GM18502 (cell line): Measurements from ENCODE around the gene ATP6V1F.

Experiments
- ATAC-seq: cut with Tn5 transposase; IDR thresholded peaks from one replicate; pipeline ENCODE4 v1.9.1; 2021; ENCODE audit warnings: mild to moderate bottlenecking; ENCODE audit not compliant: unreplicated experiment, poor library complexity

ATP6V1F gene

DNA sequence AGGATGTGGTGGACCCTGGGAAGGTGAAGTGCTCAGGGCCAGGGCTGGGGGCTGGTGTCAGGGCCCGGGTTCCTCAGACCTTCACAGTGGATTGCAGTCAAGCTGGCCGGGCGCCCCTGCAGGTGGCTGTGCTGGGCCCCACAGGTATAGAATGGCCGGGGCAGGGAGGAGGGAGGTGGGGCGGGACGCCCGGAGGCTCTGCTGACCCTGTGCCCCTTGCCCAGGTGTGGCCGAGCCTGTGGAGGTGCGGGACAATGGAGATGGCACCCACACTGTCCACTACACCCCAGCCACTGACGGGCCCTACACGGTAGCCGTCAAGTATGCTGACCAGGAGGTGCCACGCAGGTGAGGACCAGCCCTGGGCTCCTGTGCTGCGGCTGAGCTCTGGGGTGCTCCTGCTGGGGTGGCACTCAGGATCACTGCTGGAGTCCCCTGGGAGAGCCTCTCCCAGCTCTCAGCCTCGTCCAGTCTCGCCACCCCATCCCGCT is 14.9 kb upstream of the ATP6V1F start:
- ATAC-seq, result no peak

DNA sequence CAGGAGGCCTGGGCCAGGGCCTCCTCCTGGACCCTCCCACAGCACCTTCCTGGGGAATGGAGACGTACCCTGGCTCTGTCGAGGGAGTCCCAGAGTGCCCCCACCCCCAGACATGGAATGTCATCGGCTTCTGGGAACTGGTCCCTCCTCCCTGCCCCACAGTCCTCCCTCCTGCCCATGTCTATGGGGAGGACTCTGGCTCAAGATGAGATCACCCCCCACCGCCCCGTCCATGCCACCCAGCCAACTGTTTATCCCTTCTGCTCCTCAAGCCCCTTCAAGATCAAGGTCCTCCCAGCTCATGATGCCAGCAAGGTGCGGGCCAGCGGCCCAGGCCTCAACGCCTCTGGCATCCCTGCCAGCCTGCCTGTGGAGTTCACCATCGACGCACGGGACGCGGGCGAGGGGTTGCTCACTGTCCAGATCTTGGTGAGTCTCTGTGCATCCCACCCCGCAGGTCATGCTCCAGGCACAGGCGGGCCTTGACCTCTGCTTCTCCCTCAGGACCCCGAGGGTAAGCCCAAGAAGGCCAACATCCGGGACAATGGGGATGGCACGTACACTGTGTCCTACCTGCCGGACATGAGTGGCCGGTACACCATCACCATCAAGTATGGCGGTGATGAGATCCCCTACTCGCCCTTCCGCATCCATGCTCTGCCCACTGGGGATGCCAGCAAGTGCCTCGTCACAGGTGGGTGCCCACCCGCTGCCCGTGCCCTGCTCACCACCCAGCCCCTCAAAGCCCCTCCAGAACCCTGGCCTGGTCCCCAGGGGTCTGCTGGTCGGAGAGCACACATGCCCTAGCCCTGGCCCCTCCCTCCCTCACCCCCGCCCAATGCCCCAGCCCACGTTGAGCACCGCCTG is 14.1 kb upstream of the ATP6V1F start:
- no peak for ATAC-seq

DNA sequence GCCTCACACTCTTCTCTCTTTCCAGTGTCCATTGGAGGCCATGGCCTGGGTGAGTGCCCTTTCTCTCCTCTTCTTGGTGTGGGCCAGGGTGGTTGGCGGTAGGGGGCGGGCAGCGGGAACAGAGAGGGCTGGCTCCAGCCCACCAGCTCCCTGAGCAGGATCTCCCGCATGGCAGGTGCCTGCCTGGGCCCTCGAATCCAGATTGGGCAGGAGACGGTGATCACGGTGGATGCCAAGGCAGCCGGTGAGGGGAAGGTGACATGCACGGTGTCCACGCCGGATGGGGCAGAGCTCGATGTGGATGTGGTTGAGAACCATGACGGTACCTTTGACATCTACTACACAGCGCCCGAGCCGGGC is 13.5 kb upstream of the ATP6V1F start:
- ATAC-seq, result no peak

DNA sequence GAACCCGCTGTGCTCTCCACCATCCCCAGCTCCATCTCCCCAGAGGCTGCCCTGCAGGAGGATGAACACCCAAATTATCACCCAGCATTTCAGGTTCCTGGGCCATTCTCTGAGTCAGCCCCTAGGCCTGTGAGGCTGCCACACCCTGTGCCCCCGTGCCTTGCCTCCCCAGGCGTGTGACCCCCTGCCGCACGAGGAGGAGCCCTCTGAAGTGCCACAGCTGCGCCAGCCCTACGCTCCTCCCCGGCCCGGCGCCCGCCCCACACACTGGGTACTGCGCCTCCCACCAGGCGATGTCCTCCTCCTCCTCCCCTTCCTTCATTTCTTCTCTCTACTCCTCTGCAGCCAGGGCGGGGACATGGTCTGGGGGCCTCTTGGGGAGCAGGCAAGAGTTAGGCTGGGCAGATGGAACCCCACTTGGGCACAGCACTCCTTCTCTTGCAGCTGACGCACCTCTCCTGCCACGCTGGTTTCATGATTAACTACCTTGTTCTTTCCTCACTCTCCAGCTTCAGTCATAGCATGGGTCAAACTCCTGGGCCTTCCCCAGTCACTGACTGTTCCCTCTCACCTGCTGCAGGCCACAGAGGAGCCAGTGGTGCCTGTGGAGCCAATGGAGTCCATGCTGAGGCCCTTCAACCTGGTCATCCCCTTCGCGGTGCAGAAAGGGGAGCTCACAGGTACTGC is 12.7 kb upstream of the ATP6V1F start:
- ATAC-seq, result no peak

DNA sequence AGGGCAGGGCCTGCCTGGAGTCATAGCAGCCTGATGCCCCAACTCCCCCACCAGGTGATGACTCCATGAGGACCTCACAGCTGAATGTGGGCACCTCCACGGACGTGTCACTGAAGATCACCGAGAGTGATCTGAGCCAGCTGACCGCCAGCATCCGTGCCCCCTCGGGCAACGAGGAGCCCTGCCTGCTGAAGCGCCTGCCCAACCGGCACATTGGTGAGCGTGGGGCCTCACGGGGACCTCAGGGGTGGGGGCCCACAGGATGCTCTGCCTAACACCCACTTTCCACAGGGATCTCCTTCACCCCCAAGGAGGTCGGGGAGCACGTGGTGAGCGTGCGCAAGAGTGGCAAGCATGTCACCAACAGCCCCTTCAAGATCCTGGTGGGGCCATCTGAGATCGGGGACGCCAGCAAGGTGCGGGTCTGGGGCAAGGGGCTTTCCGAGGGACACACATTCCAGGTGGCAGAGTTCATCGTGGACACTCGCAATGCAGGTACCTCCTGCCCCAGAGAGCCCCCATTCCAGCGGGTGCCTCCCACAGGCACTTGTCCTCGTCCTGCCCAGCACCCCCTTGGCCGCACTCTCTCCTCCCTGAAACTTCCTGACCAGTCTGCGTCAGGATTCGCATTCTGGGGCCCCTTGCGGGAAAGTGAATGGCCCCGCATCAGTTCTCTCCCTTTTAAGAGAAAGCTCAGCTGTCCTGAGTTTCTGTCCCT is 10.0 kb upstream of the ATP6V1F start:
- ATAC-seq, result no peak

DNA sequence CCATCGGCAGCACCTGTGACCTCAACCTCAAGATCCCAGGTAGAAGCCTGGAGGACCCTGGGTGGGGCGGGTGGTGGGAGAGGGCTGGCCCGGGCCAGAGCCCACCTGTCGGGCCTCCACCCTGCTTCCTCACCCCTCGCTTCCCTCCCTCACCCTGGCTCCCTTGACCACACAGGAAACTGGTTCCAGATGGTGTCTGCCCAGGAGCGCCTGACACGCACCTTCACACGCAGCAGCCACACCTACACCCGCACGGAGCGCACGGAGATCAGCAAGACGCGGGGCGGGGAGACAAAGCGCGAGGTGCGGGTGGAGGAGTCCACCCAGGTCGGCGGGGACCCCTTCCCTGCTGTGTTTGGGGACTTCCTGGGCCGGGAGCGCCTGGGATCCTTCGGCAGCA is 8.9 kb upstream of the ATP6V1F start:
- ATAC-seq, result no peak

DNA sequence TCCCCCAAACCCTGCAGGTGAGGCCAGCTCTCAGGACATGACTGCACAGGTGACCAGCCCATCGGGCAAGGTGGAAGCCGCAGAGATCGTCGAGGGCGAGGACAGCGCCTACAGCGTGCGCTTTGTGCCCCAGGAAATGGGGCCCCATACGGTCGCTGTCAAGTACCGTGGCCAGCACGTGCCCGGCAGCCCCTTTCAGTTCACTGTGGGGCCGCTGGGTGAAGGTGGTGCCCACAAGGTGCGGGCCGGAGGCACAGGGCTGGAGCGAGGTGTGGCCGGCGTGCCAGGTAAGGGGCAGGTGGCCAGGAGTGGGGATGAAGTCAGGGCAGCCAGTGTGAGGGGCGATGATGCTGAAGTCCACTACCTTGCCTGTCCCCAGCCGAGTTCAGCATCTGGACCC is 8.3 kb upstream of the ATP6V1F start:
- no peak for ATAC-seq

DNA sequence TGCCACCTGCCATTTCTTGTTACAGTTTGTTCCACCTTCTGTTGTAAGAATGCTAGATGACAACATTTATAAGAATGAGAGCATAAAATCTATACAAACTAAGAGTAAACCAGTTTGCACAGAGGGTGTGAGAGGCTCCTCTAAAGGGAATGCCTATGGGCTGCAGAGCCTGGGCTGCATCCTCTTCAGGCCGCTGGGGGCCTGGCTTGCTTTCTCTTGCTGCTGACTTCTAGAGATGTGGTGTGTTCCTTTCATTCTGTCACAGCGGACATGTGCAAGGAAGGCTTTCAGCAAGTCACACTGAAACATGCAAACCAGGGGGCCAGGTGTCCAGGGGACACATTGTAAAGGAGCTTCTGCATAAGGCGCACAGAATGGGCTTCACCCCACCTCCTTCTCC is 7.1 kb upstream of the ATP6V1F start:
- ATAC-seq, result no peak

DNA sequence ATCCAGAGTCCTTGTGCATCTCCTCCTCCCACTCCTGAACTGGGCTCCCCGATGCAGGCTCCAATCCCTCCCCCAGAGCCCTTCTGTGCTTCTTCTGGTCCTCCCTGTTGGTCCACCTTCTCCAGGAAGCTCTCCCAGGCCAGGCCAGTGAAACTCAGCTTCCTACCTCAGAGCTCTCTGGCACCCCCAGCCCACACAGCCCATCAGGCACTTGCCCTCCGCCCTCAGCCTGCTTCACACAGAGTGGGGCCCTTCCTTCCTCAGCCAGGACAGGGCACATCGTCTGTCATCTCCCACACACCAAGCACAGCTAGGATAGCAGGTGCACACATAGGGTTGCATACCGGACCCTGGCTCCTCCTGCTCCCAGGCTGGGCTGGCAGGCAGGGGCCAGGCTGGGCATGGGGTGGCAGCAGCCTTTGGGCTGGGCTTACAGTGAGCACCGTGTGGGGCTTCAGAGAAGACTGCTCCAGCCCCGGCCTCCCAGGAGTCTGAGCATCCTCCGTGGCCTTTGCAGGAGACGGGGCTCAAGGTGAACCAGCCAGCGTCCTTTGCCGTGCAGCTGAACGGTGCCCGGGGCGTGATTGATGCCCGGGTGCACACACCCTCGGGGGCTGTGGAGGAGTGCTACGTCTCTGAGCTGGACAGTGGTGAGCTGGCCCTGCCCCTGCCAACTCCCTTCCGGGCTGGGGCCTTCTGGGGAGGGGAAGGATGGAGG is 6.5 kb upstream of the ATP6V1F start:
- ATAC-seq, result no peak

DNA sequence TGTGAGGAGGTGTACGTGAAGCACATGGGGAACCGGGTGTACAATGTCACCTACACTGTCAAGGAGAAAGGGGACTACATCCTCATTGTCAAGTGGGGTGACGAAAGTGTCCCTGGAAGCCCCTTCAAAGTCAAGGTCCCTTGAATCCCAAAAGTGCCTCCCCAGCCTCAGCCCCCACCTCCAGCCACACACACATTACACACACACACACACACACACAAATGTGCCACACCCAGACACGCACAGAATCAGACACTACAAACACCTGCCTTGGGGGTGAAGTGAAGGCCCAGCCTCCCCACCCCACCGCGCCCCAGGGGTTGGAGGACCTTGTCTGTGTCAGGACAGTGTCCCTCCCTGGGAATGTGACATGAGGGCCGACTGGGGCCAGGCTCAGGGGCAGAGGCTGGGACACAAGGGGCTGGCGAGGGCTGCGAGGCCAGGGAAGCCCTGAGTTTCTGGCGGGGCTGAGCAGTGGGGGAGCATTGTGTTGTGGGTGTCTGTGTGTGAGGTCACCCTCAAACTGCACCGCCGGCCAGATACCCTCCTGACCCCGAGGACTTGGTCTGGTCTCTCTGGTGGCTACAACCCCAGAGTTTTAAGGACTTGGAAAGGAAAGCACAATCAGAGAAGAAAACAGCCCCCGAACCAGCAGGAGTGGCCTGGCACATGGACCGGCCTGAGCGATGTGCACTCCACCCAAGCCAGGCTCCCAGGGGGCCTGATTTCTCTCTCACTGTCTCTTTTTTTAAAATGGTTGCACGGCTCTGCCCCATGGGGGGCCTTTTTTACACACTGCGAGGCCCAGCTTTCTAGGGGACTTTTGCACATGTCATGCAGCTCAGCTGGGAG is 4.0 kb upstream of the ATP6V1F start:
- no peak for ATAC-seq

DNA sequence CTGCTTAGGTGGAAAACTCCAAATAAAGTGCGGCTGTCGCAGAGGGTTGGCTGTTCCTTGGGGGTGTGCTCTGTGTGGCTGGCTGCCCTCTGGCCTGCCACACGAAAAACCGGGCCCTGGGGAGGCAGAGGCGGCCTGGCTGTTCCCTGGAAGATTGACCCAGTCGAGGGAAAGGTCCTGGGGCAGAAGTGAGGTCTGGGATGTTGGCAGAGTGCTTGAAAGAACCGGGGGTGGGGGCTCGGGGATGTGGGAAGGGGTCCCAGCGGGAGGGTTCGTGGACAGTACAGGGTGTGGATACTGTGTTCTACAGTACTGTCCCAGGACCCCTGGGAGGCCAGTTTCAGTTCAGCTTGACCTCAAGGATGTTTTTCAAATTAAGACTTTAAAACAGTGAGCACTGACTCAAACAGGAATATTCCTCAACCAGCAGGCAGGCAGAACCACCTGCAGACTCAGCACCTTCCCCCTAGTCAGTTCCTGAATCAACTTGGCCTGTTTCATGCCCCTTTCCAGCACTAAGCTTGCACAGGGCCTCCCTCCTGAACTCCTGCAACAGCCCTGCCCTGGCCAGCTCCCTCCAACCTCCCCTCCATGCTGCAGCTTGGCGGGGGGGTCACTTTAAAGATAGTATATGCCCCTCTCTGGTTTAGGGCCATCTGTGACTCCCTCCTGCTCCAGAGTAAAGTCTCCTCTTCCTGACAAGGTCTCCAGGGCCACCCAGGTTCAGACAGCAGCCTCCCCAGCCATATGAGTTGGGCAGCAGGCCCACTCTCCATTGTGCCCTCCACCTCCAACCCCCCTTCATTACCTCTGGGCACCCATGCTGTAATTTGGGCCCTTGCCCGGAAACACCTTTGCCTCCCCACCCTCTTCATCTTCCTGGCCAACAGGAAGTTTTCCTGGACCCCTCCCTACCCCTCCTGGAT is 3.2 kb upstream of the ATP6V1F start:
- ATAC-seq, result no peak

DNA sequence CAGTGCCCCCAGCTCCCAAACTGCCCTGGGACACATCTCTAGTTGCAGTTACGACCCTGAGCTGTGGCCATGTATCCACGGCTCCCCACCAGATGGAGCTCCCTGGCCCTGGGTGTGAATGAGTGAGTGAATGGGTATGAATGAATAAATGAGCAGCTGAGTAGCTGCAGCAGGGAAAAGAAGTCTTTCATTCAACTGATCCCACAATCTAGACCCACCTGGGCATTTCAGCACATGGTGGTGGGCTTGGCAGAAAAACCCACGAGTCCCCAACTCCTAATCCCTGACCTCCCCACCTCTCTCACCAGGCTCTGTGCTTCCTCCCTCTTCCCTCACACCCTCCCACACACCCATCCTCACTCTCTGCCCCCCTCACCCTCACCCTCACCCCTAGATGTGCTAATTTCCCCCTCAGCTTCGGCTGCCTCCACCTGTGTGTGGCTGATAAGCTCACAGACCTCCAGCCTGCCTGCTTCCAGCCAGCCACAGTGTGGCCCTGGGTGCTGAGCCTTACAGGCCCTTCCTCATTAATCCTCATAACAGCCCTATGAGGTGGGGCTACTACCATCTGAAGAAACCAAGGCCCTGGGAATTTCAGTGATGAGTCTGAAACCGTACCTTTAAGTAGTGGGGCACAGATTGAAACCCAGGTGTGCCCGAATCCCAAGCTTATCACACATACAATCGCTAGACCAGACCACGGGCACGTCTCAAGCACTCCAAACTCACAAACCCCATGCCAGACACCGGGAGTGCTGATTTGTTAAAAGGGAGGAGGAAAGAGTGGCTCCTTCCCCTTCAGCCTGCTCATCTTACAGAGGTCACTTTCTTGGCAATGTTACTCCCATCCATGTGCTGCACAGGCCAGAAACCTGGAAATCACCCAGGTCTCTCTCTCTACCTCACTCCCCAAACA is 2.2 kb upstream of the ATP6V1F start:
- ATAC-seq, result no peak

DNA sequence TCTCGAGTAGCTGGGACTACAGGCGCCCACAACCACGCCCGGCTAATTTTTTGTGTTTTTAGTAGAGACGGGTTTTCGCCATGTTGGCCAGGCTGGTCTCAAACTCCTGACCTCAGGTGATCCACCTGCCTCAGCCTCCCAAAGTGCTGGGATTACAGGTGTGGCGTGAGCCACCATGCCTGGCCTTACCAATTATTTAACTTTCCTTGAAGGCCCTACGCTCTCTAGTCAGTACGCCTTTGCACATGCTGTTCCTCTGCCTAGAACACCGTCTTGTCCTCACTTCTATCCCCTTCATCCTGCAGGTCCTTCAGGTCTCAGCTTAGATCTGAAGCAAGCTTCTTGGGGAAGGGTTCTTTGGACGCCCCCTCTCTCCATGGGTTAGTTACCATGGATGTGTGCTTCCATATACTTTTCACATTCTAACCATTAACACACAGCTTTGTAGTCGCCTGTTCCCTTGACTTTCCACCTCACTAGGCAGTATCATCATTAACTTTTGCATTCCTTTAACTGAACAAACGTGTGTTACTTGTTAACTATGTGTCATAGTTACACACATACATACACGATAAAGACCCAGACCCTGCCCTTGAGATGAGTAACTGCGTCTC is 592 bp upstream of the ATP6V1F start:
- ATAC-seq, result no peak

DNA sequence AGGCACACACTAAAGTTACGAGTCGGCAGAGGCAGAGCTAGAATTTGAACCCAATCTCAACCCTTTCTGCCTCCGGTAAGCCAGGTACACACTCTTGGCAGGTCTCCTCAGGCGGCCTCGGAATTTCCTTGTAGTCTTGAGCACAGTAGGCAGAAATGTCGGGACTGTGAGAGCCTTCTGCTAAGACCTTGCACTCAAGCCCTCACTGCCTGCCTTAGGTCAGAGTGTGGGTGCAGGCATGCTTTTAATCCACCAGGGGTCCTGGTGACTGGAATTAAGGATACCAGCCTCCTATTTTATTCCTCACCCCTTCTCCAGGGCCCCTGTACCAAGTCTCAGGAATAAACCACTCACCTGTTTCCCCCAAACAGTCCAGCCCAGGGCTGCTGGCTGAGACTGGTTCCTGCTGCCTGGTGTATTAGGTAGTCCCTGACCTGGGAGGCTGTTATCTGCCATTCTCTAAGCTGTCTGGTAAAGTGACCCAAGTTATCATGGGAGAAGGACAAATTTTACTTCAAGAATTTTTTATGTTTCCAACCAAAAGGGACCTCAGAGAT is 855 bp downstream of the ATP6V1F start:
- peak; percentile 44 for ATAC-seq

DNA sequence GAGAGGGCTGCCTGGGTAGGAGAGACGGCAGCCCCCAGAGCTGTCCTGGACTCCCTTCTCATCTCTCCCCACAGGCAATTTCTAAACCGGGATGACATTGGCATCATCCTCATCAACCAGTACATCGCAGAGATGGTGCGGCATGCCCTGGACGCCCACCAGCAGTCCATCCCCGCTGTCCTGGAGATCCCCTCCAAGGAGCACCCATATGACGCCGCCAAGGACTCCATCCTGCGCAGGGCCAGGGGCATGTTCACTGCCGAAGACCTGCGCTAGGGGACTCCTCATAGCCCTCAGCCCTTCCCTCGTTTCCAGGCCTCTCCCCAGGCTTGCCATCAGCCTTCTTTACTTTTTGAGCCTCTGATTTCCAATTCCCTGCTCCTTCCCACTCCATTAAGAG is 2.6 kb downstream of the ATP6V1F start:
- ATAC-seq, result no peak

DNA sequence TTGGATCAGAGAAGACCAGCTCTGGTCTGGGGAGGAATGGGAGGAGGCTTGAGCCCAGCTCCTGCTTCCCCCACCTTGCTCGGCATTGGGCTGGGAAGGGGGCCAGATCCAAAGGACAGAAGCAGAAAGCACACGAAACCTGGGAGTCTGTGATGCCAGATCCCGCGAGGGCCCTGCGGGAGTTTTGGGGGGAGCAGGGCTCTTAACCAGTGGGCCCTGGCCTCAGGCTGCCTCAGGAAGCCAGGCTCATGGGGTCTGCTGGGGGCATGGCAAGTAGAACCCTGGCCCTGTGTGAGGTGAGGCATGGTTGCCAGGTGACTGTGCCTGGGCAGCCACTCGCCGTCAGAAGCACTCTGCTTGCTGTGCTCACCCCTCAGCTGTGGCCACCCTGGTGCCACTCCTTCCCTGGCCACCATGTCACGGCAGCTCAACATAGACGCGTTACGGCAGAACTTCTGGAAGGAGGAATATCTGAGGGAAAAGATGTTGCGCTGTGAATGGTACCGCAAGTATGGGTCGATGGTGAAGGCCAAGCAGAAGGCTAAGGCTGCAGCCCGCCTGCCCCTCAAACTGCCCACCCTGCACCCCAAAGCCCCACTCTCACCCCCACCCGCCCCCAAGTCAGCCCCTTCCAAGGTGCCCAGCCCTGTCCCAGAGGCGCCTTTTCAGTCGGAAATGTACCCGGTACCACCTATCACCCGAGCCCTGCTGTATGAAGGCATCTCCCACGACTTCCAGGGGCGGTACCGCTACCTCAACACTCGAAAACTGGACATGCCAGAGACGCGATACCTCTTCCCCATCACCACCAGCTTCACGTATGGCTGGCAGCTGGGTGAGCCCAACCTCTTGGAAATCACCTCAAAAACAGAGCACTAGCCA is 3.6 kb downstream of the ATP6V1F start:
- ATAC-seq, result no peak
